CD4-positive, alpha-beta T cell treated with Interleukin-10 for 1 hour (primary cell): Measurements from ENCODE around the gene CUL7.
A peak's percentile ranks its signal among the peaks of the same experiment; 100 is the strongest.

Experiments
- DNase-seq: peaks from one replicate; pipeline ENCODE4 v3.0.0-alpha.2; 2020

Gene CUL7

DNA sequence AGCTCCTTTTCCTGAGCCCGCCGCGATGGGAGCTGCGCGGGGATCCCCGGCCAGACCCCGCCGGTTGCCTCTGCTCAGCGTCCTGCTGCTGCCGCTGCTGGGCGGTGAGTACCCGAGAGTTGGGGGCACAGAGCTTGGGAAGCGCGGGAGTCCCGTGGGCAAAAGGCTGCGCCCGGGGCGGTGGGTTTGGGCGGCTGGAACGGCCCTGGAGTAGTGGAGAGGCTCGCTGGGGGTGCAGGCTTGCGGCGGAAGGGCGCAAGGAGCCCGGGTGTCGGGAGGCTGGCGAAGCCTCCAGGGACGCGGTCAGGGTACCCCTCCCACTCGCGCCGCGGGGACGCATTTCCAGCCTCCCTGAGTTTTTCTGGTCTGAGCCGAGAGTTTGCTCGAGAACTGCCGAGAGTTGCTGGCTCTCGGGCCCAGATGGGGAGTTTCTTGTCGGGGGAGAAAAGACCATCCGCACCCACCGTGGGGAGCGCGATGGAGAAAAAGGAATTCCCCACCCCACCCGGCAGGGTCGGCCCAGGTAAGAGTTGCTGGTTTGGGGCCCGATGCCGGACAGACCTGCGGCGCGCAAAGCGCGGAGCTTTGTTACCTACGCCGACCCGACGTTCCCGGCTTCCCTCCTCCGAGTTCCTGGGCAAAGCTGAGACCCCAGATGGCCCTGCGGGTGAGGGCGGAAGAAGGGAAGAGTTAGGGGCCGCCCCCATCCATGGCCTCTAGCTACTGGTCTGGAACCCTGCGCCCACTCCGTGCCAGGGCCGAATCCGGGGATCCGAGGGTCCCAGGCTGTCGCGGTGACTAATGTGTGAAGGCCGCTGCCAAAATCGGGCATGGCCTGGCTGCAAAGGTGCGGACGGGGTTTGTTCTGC, 23.0 kb upstream of the CUL7 start:
- DNase-seq: no peak

DNA sequence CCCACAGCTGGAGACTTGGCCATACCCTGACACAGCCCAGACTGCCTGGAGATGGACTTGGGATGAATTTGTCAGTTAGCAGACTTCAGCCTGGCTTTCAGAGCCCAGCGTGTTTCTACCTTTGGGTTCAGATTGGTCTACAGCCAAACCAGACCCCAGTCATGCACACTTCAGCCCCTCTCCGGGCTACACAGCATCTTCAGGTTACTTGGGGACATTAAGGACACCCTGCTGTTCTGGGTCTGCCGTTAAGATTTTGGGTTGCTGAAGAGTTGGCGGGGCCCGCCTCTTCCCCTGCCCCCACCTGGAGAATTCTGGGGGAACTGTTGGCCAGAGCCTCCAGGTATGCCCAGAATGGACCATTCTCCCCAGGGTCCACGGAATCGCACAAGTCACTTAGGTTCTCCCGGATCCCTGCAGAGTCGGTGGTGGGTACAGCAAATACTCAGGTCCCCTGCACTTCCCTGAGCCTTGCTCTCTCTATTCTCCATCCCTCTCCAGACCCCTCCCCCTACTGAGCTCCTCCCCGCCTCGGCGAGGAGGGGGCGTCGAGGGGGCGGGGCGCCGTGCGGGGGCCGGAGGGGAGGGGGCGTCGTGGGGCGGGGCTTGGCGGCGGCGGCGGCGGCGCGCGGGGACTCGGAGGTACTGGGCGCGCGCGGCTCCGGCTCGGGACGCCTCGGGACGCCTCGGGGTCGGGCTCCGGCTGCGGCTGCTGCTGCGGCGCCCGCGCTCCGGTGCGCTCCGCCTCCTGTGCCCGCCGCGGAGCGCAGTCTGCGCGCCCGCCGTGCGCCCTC, 22.2 kb upstream of the CUL7 start, which contains the start of gene PTK7:
Gene PTK7, plus strand, starts transcription at position 645 of the 794 bp plus-strand sequence. CDS start 175 bp downstream, outside the sequence.
- DNase-seq: peak; percentile 17

DNA sequence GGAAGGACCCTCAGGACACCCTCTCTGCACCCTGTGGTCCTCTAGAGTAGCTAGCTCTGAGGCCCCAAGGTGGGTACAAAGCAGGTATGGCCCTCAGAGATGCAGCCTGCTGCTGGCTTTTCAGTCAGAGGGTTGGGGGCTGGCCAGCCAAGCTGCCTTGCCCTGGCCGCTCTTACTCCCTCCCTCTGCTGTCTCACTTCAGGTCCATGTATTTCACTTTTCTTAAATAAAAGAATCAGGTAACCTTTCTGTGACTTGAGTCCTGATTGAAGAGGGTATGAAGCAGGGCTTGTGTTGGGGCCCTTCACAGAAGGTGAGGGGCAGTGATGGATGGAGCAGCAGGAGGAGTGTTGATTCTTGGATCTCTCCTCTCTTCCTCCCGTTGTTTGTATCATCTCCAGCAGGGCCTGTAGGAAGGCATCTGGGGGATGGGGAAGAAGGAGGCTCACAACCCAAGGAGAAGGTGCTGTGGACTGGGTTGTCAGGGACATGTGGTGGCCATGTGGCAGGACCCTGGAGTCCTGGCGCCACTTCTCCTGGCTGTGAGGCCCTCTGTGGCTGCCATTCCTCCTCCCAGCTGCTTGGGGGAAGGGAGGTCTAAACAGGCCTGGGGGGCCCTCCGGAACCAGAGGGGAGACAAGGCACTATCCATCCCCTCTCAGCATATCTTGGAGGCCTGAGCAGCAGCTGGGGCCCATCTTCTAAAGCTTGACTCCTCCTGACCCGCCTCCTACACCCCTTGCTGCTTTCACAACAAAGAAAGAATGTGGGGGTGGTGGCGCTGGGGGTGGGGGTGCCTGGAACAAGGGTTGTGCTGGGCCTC, 21.4 kb upstream of the CUL7 start:
- DNase-seq: no peak

DNA sequence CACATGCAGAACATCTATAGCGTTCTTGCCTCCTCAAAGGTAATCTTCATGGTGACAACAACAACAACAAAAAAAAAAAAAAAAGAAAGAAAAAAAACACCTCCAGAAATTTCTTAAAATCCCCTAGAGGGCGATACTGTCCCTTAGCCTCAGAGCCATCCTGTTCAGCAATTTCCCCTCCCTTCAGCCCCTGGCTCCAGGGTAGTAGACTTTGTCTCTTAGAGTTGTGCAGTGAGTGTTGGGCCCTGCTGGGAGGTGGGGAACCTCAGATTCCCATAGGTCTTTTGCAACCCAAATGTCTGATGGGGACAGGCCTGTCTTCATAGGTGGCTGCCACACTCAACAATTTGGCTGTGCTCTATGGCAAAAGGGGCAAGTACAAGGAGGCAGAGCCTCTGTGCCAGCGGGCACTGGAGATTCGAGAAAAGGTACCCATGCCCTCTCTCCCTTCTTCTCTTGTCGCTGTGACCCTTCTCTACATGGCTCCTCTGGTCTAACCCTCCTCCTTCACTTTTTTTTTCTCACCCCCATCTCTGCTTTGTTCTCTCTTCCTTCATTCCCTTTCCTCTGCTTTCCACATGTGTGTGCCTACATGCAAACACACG, 16.5 kb upstream of the CUL7 start:
- peak; percentile 39 for DNase-seq

DNA sequence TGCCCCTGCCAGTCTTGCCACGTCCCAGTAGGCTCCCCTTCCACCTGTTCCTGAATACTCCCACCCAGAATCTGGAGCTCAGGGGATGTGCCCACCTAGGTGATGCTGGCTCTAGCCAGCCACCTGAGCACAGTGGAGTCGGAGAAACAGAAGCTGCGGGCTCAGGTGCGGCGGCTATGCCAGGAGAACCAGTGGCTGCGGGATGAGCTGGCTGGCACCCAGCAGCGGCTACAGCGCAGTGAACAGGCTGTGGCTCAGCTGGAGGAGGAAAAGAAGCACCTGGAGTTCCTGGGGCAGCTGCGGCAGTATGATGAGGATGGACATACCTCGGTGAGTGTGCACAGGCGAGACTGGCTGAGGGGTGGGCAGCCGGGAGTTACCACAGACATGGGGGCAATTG, 9.2 kb upstream of the CUL7 start:
- DNase-seq: no peak

DNA sequence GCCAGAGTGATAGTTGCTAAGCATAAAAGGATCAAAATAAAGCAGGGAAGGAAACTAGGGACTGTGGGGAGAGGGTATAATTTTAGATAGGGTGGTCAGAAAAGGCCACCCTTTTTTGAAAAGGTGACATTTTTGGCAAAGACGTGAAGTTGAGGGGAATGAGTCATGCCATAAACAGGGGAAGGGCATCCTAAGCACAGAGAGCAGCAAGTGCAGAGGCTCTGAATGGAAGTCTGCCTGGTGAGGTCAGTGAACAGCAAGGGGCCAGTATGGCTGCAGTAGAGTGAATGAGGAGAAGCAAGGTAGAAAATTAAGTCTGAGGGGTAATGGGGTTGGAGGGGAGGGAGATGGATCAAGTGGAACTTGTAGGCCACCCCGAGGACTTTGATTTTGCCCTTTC, 8.2 kb upstream of the CUL7 start:
- DNase-seq: no peak

DNA sequence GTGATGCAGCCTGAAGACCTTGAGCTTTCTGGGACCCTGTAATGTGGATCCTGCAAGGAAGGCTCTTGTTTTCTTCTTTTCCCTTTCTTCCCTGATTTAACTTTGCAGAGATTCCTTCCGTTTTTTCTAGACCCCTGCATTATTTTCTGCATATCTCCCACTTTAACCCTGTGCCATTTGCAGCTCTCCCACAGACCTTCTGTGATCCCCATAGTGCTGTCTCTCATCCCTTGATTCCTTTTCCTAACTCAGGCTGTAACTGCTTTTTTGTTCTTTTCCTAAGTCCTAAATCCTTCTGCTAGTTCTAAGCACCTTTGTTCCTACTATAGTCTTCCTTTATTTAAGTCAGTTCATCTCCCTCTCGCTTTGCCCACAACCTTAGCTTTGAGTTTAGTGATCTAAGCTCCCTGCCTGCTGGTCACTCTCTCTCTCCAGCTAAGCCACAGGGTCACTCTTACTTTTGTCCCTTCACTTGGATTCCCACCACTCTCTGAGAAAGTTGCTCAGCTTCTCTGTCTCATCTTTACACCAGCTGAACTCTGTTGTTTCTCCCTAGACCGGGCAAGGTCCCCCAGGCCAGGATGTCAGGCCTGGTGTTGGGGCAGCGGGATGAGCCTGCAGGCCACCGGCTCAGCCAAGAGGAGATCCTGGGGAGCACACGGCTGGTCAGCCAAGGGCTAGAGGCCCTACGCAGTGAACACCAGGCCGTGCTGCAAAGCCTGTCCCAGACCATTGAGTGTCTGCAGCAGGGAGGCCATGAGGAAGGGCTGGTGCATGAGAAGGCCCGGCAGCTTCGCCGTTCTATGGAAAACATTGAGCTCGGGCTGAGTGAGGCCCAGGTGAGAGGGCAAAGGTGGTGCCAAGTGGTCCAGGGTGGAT, 7.3 kb upstream of the CUL7 start:
- DNase-seq: no peak

DNA sequence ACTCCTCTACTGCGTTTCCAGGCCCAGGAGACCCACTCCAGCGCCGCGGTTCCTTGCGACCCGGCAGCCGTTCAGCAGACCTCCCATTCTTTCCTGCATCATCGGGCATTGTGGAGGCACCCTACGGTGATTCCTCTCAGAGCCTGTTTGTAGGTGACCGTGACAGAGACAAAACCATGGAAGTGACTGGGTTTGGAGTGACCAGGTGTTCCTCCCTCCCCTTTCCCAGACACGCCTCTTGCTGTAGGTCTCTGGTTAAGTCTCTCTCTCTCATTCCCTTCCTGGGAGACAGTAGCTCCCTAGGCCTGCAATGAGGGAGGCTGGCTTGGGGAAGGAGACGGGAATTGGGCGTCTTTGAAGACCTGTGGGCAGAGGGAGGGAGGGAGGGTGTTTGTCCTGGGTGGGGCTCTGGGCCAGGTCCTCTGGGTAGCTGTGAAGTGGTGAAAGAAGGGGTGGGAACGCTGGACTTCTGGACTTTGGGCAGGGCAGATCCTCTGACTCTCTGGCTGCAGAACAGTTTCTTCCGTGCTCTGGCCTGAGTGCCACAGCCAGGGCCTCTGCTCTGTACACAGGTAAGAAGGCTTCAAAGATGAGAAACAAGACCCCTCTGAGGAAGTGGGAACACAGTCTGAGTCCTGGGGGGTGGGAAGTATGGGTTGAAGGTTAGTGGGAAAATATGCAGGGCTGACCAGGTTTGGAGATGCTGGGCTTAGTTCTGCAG, 6.5 kb upstream of the CUL7 start:
- DNase-seq: no peak

DNA sequence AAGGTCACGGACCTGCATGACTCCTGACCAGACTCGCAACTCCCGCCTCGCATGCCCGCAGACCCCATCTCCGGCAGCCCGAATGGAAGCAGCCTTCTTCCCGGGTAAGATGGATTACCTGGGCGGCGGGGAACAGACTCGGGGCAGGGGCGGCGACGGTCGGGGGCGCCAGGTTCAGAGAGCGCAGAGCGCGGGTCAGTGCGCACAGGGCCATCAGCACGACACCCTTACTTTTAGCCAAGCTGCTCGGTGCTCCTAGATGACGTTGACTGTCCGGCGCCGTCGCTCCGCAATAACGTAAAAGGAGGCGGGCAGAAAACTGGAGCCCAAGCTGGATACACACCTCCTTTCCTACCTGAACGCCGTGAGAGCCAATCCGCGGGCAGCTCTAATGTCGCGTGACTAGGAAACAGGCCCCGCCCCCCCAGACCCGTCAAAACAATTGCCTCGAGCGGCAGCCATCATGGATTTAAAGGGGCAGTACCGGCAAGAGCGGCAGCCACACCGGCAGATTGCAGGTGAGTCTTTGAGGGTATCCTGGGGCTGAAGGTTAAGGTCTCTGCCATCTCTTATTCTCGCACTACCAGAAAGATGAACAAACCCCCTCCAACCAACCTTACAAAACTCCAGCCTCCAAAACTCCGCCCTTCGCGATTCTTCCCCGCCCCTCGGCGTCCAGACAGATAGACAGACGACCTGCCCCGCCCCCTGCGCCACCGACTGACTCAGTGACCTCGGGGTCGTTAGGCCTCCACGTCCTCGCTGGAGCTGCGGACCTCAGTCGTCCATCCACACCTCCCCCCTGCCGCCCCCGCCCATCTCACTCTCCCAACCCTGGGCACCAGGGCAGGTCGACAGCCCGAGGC, 5.8 kb upstream of the CUL7 start, which contains the start of the genes KLC4 and MRPL2:
Gene KLC4, plus strand, starts transcription at position 464 of the 866 bp plus-strand sequence. CDS start 1,705 bp downstream, outside the sequence.
Gene MRPL2, minus strand, starts transcription at position 267 of the 866 bp plus-strand sequence. Its CDS starts 53 bp downstream, at position 214.
- DNase-seq: peak; percentile 98

DNA sequence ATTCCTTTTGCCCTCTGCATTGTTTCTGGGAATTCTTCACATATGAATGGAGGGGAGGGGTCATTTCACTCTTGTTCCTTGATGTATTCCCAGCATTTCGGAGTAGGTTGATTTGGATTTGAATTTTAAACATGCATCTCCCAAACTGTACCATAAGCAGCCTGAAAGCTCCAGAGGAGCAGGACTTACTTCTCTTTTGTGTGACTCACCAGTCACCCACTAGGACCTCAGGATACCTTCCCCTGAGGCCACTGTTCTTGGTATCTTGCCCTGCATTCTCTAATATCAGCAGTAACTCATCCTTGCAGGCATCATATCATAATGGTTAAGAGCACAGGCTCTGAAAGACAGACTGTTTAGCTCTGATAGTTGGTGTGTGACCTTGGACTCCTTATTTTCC, 4.9 kb upstream of the CUL7 start:
- no peak for DNase-seq

DNA sequence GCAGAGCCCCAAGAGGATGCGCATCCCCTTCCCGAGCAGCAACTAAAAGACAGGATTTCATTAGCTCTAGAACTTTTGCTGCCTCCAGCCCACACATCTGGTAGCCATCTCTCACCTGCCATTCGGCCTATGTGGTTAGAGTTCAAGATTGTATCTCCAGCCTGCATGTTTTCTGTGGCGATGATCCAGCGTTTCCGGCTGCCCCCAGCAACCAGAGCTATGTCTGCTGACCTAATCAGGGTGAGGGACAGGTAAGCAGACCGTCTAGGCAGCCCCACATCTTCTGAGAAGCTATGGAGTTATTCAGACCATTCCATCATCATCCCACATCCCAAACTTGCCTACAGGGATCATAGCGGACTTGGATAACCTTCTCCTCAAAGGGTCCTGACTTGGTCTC, 2.3 kb upstream of the CUL7 start:
- no peak for DNase-seq

DNA sequence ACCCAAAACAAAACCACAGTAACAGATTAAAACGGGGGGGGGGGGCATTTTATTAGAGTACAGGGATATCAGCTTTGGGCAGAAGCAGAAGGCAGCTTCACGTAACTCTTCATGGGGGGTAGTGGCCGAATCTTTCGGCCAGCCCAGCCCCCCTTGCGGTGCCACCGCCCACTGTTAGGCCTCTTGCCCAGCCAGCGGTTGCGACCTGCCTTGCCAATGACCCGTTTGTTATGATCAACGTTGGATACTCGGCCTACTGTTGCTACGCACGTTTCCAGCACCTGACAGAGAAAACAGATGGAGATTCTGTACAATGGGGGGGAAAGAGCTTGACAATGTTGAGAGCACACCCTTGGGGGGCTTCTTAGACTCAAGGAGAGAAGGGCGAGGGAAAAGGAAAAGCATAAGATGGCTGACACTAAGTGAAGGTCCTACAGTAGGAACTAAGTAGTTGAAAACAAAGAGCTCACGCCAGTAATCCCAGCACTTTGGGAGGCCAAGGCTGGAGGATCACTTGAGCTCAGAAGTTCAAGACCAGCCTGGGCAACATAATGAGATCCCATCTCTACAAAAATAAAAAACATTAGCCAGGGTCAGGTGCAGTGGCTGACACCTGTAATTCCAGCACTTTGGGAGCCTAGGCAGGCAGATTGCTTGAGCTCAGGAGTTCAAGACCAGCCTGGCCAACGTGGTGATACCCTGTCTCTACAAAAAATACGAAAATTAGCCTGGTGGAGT, 724 bp upstream of the CUL7 start:
- DNase-seq: no peak

DNA sequence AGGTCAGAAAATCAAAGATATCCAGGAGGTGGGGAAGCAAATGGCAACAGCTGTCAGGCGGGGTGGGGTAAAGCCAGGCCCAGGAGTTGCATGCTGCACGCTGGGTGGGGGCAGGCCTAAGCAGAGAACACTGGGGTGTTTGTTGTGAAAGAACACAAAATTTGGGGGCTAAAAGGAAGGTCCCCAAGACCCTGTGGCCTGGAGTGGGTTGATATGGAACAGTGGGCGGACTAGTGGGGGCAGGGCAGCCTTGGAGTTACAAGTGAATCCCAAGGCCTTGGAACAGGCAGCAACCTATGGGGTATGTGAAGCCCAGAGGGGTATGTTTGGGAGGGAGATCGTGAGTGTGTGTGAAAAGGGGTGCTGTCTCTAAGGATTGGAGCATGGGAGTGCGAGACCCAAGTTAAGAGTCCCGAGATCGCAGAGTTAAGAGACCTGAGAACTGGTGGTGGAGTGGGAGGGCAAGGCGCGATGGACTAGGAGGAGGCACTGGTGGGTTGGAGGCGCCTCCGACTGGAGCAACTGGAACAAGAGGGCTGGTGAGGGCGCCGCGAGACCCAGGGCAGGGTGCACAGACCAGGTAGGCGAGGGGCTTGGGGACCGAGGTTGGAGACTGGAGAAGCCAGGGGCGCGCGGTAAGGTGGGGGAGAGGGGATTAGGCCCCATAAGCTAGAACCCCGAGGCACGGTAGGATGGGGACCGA, 658 bp downstream of the CUL7 start:
- no peak for DNase-seq

DNA sequence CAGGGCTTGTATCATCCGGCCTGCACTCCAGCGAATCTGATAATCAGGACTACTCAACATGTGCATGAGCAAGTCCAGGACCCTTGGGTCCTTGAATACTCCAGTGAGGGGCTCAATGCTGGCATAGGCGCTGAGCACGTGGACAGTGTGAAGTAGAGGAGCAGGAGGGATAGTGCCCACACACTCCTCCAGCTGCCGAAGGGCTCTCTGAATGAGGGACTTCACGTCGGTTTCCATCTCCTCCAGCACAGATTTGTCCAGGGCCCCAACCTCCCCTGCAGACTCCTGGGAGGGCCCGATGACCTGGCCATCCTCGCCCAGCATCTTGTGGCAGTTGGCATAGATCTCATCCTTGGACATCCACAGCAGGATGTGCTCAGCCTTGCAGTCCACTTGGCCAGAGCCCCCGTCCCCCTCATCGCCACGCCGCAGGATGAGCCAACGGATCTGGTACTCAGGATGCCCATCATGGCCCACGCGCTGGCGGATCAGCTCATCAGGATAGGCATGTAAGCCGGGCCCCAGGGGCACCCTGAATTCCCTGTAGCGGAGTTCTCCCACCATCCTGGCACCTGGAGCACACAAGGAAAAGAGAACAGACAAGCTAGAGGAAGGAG, 1.3 kb downstream of the CUL7 start:
- DNase-seq: no peak

DNA sequence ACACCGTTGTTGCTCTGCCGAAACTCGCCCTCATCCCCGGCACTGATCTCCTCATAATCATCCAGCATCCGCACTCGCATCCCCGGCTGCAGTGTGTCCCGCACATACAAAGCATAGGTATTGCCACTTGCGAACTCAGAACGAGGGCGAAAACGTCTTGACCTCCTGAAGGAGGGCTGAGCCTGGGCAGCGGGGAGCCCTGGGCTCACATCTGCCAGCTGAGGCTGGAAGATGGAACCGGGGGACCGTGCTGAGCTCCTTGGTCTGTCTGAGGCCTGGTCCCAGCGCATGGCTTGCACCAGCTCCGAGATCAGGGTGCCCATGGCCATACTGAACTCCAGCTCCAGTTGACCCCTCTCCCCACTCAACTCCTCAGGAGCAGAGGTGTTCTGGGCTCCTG, 2.7 kb downstream of the CUL7 start:
- DNase-seq: no peak

DNA sequence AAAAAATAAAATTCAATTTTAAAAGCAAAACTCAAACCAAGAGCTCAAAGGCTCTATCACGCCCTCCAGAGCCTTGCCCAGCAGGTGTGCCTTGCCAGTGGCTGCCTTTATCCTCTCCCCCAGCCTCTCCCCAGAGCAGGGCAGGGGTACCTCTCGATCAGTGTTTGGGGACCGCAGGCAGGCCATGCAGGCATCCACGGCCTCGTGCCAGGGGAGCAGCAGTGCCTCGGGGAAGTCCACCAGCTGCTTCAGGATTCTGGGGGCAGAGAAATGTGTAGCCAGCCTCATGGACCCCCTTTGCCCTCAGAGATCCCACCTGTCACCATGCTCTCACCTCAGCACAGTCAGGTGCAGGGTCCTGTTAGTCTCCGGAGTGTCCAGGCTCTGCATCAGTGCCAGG, 5.7 kb downstream of the CUL7 start:
- DNase-seq: no peak

DNA sequence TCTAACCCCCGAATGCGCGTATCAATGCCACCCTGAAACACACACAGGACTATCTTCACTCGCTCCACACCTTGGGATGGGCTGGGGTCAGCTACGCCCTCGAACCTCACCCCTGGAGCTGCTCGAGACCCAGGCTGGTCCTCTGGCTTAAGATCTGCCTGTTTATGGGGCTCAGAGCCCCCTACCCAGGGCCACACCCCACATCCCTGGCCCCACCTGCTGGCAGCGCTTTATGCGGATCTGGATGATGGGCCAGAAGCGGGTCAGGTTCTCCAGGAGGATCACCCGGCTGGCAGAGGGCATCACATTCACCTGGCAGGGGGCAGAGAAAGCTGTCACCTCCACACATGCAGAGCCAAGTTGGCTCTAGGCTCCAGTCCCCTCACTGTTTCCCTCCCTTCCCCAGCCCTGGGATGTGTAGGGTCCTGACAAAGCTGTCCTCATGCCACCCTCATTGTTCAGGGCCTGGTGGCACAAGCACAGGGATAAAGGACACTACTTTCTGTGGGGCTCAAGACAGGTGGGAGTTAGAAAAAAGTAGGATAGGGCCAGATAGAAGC, 8.2 kb downstream of the CUL7 start:
- DNase-seq: no peak
